Upper lobe of right lung (tissue), 1 donor: ENCODE data around the gene ARL11. TPM values are rescaled to one million over a fixed set of nuclear protein-coding genes. Genes with fewer than 3 reads are reported as not detected.
A peak's percentile ranks its signal among the peaks of the same experiment; 100 is the strongest.
"Not testable (repeated sequence)": the region's sequence is repeated elsewhere in the genome, so short reads cannot be mapped to it uniquely, and the experiment has no call there.

Experiments used
- ATAC-seq: fragments of 200-7000 bp; cut with Tn5 transposase; one replicate; pipeline ENCODE4 v1.9.1; 2020; ENCODE audit warnings: mild to moderate bottlenecking, moderate library complexity
- DNase-seq: peaks from one replicate; pipeline ENCODE4 v3.0.0-alpha.2; 2020
- H3K27ac ChIP-seq: fragments of 200-600 bp; one replicate; pipeline ENCODE4 v1.8.0; 2022
- H3K27me3 ChIP-seq: fragments of 200-600 bp; one replicate; pipeline ENCODE4 v1.8.0; 2022; ENCODE audit warnings: mild to moderate bottlenecking
- H3K36me3 ChIP-seq: fragments of 200-600 bp; one replicate; pipeline ENCODE4 v1.8.0; 2022
- H3K4me1 ChIP-seq: fragments of 200-600 bp; one replicate; pipeline ENCODE4 v1.8.0; 2022
- H3K4me3 ChIP-seq: fragments of 200-600 bp; one replicate; pipeline ENCODE4 v1.8.0; 2022; ENCODE audit warnings: mild to moderate bottlenecking
- H3K9me3 ChIP-seq: fragments of 200-600 bp; one replicate; pipeline ENCODE4 v1.8.0; 2022
- CTCF ChIP-seq: fragments of 200-600 bp; IDR thresholded peaks from one replicate; pipeline ENCODE4 v1.8.0; 2022; ENCODE audit warnings: antibody characterized with exemption
- intact Hi-C: fragments of 100-400 bp; cut with DNase I; formaldehyde crosslinking; loops from one replicate; pipeline ENCODE4 v1.11.0; 2022
- total RNA-seq: library from RNA; stranded (reverse); fragmentation: NEBNext Ultra II Directional; extraction: Animal tissue kit (Norgen Biotek cat#: 25700); gene quantifications from one replicate; pipeline ENCODE4 v1.2.1, GENCODE V29; 2021
- donor health status: DM: no; HTN: yes; CAD: no; lungs with severe emphysema.

Gene ARL11
- total RNA-seq, 1 donor from 2014 or later = 4.4 TPM

GRCh38 chr13:49610176-49610575 lies 18.1 kb upstream of the ARL11 start:
- TF ChIP-seq CTCF = no peak
- no peaks in the 10 kb centered on the region for H3K9me3 ChIP-seq
- H3K36me3 ChIP-seq = no peaks in the 10 kb centered on the region
- ATAC-seq = no peak
- no peaks in the 10 kb centered on the region for H3K4me1 ChIP-seq
- no peak overlapping the region for H3K4me3 ChIP-seq
- no peaks in the 10 kb centered on the region for H3K27me3 ChIP-seq
- no peak overlapping the region for H3K27ac ChIP-seq
- DNase-seq = no peak
- intact Hi-C loops = no loop called here

DNA sequence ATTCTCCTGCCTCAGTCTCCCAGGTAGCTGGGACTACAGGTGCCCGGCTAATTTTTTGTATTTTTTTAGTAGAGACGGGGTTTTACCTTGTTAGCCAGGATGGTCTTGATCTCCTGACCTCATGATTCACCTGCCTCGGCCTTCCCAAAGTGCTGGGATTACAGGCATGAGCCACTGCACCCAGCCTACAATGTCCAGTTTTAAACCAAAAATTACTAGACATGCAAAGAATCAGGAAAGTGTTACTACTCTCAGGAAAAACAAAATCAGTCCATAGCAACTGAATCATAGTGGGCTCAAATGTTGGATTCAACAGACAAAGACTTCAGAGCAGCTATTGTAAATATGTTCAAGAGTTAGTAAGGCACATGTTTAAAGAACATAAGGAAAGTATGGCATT lies 16.3 kb upstream of the ARL11 start:
- H3K4me3 ChIP-seq, intact Hi-C loops, ATAC-seq, H3K27ac ChIP-seq, H3K36me3 ChIP-seq, H3K9me3 ChIP-seq, H3K27me3 ChIP-seq, DNase-seq: not testable (repeated sequence)
- H3K4me1 ChIP-seq = peaks cover 11% of the 10 kb centered on the region

GRCh38 chr13:49615836-49616675 lies 12.3 kb upstream of the ARL11 start:
- Histone ChIP-seq H3K27me3 (no peaks in the 10 kb centered on the region), H3K27ac (peak overlapping the region; percentile 20), H3K9me3 (no peaks in the 10 kb centered on the region), H3K36me3 (no peaks in the 10 kb centered on the region), H3K4me1 (peaks cover 11% of the 10 kb centered on the region), H3K4me3 (no peak overlapping the region)
- intact Hi-C loops = no loop called here
- no peak for DNase-seq
- ATAC-seq = no peak
- TF ChIP-seq CTCF = no peak

GRCh38 chr13:49616676-49617065 lies 11.6 kb upstream of the ARL11 start:
- peak overlapping the region; percentile 20 for H3K27ac ChIP-seq
- no peak for DNase-seq
- H3K9me3 ChIP-seq = no peaks in the 10 kb centered on the region
- peaks cover 11% of the 10 kb centered on the region for H3K4me1 ChIP-seq
- intact Hi-C loops = no loop called here
- TF ChIP-seq CTCF = no peak
- no peaks in the 10 kb centered on the region for H3K36me3 ChIP-seq
- ATAC-seq = no peak
- no peaks in the 10 kb centered on the region for H3K27me3 ChIP-seq
- no peak overlapping the region for H3K4me3 ChIP-seq

DNA sequence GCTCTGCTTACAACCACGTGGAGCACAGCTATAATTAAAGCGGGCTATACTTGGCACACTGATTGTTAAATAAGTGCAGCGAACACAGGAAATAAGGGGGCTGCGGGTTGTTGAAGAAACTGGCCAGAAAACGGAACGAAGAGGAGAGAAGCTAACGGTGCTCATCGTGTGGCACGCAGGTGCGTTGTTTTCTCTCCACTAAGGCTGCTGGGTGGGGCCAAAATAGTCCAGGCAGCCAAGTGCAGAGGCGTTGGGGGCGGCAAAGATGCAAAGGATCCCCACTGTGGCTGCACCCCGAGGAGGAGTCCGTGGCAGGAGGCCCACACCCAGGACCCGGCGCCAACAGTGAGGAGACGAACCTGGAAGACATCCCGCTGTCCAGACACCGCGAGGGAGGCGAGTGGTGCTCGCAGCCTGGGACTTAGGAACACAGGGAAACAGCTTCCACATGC lies 8.1 kb upstream of the ARL11 start:
- Histone ChIP-seq H3K27ac (no peak overlapping the region), H3K27me3 (no peaks in the 10 kb centered on the region), H3K4me3 (no peak overlapping the region), H3K36me3 (no peaks in the 10 kb centered on the region), H3K9me3 (no peaks in the 10 kb centered on the region), H3K4me1 (peaks cover 11% of the 10 kb centered on the region)
- intact Hi-C loops = no loop called here
- no peak for TF ChIP-seq CTCF
- ATAC-seq (no peak), DNase-seq (no peak)

DNA sequence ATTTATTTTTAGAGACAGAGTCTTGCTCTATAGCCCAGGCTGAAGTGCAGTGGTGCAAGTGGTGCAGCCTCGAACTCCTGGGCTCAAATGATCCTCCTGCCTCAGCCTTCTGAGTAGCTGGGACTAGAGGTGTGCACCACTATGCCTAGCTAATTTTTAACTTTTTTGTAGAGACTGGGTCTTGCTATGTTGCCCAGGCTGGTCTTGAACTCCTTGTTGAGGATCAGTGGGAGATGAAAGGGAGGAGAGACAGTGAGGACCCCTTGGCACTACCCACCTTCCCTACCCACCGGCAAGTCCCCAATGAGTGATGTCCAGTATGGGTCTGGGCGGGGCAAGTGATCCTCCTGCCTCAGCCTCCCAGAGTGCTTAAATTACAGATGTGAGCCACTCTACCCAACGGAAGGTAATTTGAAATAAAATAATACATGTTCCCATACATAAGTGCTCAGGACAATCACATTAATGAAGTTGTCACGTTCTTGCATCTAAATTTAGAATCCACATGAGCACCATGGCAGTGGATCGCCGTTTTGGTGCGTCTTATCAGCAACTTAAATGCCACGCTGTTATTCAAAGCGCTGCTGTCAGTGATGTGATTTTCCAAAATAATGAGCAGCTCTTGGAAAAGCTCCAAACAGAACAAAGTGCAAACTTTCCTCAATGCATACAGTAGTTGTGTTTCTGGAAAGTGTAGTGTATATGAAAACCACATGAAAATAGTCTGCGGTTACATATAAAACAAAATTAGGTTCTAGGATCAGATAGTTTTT lies 5.9 kb upstream of the ARL11 start:
- H3K27ac ChIP-seq = no peak overlapping the region
- no peak for DNase-seq
- intact Hi-C loops = no loop called here

More for the DNA sequence above, 5.9 kb upstream of the ARL11 start:
- no peak for ATAC-seq
- no peak overlapping the region for H3K4me3 ChIP-seq
- no peak for TF ChIP-seq CTCF
- H3K9me3 ChIP-seq = no peaks in the 10 kb centered on the region
- no peaks in the 10 kb centered on the region for H3K4me1 ChIP-seq
- no peaks in the 10 kb centered on the region for H3K36me3 ChIP-seq
- H3K27me3 ChIP-seq = no peaks in the 10 kb centered on the region
